WTC11 (cell line): ENCODE measurements around the gene NCCRP1. TPM values are rescaled to one million over a fixed set of nuclear protein-coding genes. Genes with fewer than 3 reads are reported as not detected.

Source experiments
- ATAC-seq: fragments of 200-7000 bp; cut with Tn5 transposase; 2 replicates; pipeline ENCODE4 v1.10.0; 2021; ENCODE audit warnings: mild to moderate bottlenecking, moderate library complexity
- CTCF ChIA-PET: fragments of 300-600 bp; sonication (Branson Sonifier 250); formaldehyde crosslinking; loops from one replicate; lab custom pipeline; 2021; ENCODE audit warnings: antibody characterized with exemption; lab: Charles Lee
- POLR2A ChIA-PET: fragments of 350-600 bp; sonication (Branson Sonifier 250); formaldehyde crosslinking; loops from one replicate; lab custom pipeline; 2021; ENCODE audit warnings: antibody characterized with exemption; lab: Charles Lee
- DNase-seq: peaks from one replicate; pipeline ENCODE4 v3.0.0; 2021; ENCODE audit warnings: low spot score
- H3K27ac Mint-ChIP-seq: 2 replicates; pipeline ENCODE4 v1.8.0; 2021; ENCODE audit warnings: mixed read lengths
- H3K27me3 Mint-ChIP-seq: 2 replicates; pipeline ENCODE4 v1.8.0; 2021; ENCODE audit warnings: low read depth, mild to moderate bottlenecking, moderate library complexity, mixed read lengths
- H3K36me3 Mint-ChIP-seq: 2 replicates; pipeline ENCODE4 v1.8.0; 2021; ENCODE audit warnings: mixed read lengths
- H3K4me1 Mint-ChIP-seq: 2 replicates; pipeline ENCODE4 v1.8.0; 2022; ENCODE audit warnings: mixed read lengths
- H3K4me3 Mint-ChIP-seq: 2 replicates; pipeline ENCODE4 v1.8.0; 2021; ENCODE audit warnings: mild to moderate bottlenecking, moderate library complexity, mixed read lengths
- H3K9me3 Mint-ChIP-seq: 2 replicates; pipeline ENCODE4 v1.8.0; 2021; ENCODE audit warnings: mixed read lengths
- CBFB ChIP-seq: sonication (generic); formaldehyde crosslinking; IDR thresholded peaks from 2 replicates; pipeline ENCODE4 v1.8.1; 2022; ENCODE audit warnings: mild to moderate bottlenecking, low read depth, missing genetic modification reagents
- CDX4 ChIP-seq: fragments of 250-450 bp; sonication (Bioruptor Pico); IDR thresholded peaks from 2 replicates; pipeline ENCODE4 v1.9.0; 2021; ENCODE audit warnings: moderate library complexity, mild to moderate bottlenecking, inconsistent platforms, borderline replicate concordance
- ESRRA ChIP-seq: sonication (generic); formaldehyde crosslinking; IDR thresholded peaks from 2 replicates; pipeline ENCODE4 v1.8.1; 2022; ENCODE audit warnings: mild to moderate bottlenecking, missing genetic modification reagents, borderline replicate concordance
- GABPB1 ChIP-seq: sonication (generic); formaldehyde crosslinking; IDR thresholded peaks from 2 replicates; pipeline ENCODE4 v1.8.1; 2023; ENCODE audit warnings: mild to moderate bottlenecking, missing genetic modification reagents
- IRF2 ChIP-seq: sonication (generic); formaldehyde crosslinking; IDR thresholded peaks from 2 replicates; pipeline ENCODE4 v1.8.0; 2022; ENCODE audit warnings: low read depth, missing genetic modification reagents, borderline replicate concordance
- JUN ChIP-seq: sonication (generic); formaldehyde crosslinking; IDR thresholded peaks from 2 replicates; pipeline ENCODE4 v1.8.0; 2023; ENCODE audit warnings: mild to moderate bottlenecking, missing genetic modification reagents
- MXD4 ChIP-seq: fragments of 250-450 bp; sonication (Bioruptor Pico); IDR thresholded peaks from 2 replicates; pipeline ENCODE4 v1.8.0; 2021; ENCODE audit warnings: mild to moderate bottlenecking, moderate library complexity, borderline replicate concordance
- NFE2L1 ChIP-seq: sonication (generic); formaldehyde crosslinking; IDR thresholded peaks from 2 replicates; pipeline ENCODE4 v1.8.1; 2023; ENCODE audit warnings: missing genetic modification reagents
- NFYB ChIP-seq: sonication (generic); formaldehyde crosslinking; conservative IDR thresholded peaks from 2 replicates; pipeline ENCODE4 v1.8.0; 2022; ENCODE audit warnings: low read depth, missing genetic modification reagents
- OVOL2 ChIP-seq: fragments of 250-450 bp; sonication (Bioruptor Pico); IDR thresholded peaks from 2 replicates; pipeline ENCODE4 v1.9.0; 2021; ENCODE audit warnings: mild to moderate bottlenecking, borderline replicate concordance
- RORB ChIP-seq: fragments of 250-450 bp; sonication (Bioruptor Pico); IDR thresholded peaks from 2 replicates; pipeline ENCODE4 v1.9.0; 2021; ENCODE audit warnings: mild to moderate bottlenecking
- SMAD3 ChIP-seq: sonication (generic); formaldehyde crosslinking; IDR thresholded peaks from 2 replicates; pipeline ENCODE4 v1.8.0; 2022; ENCODE audit warnings: missing genetic modification reagents, mild to moderate bottlenecking, borderline replicate concordance
- TEAD1 ChIP-seq: sonication (generic); formaldehyde crosslinking; IDR thresholded peaks from 2 replicates; pipeline ENCODE4 v1.8.0; 2022; ENCODE audit warnings: mild to moderate bottlenecking, missing genetic modification reagents
- TEAD4 ChIP-seq: sonication (generic); formaldehyde crosslinking; IDR thresholded peaks from 2 replicates; pipeline ENCODE4 v1.8.0; 2022; ENCODE audit warnings: mild to moderate bottlenecking, missing genetic modification reagents
- ZNF416 ChIP-seq: fragments of 250-450 bp; sonication (Bioruptor Pico); IDR thresholded peaks from 2 replicates; pipeline ENCODE4 v1.9.0; 2021; ENCODE audit warnings: mild to moderate bottlenecking, inconsistent platforms
- ZNF532 ChIP-seq: fragments of 250-450 bp; sonication (Bioruptor Pico); IDR thresholded peaks from 2 replicates; pipeline ENCODE4 v1.9.0; 2021; ENCODE audit warnings: mild to moderate bottlenecking, borderline replicate concordance
- total RNA-seq: library from RNA; stranded (reverse); gene quantifications from 3 replicates; pipeline ENCODE4 v1.2.3, GENCODE V29; 2021
- TF ChIP-seq, protein P1 (sequence below): sonication (generic); formaldehyde crosslinking; IDR thresholded peaks from 2 replicates; pipeline ENCODE4 v1.8.0; 2022; ENCODE audit warnings: mild to moderate bottlenecking, missing genetic modification reagents
- TF ChIP-seq, protein P2 (sequence below): sonication (generic); formaldehyde crosslinking; IDR thresholded peaks from 2 replicates; pipeline ENCODE4 v1.8.1; 2023; ENCODE audit warnings: mild to moderate bottlenecking, missing genetic modification reagents, moderate library complexity
- TF ChIP-seq, protein P3 (sequence below): sonication (generic); formaldehyde crosslinking; IDR thresholded peaks from 2 replicates; pipeline ENCODE4 v1.8.1; 2022; ENCODE audit warnings: mild to moderate bottlenecking, missing genetic modification reagents, moderate library complexity, borderline replicate concordance

Gene NCCRP1
- total RNA-seq, 1 experiment from 2014 or later = 2.0 TPM

DNA sequence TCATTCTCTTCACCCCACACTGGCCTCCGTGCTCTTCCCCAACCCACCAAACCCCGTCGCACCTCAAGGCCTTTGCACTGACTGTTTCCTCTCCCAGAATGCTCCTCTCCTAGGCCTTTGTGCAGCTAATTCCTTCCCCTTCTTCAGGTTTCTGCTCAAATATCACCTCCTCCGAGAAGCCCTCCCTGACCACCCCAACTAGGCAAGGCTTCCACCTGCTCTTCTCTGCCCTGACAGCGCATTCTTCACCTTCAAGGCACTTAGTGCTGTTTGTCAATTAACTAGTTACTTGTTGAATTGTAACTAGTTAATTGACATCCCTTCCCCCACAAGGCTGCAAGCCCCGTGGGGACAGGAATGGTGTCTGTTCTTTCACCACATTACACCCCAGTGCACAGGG is 7.8 kb upstream of the NCCRP1 start:
- POLR2A ChIA-PET = no interaction called here
- Mint-ChIP-seq H3K36me3 (no peaks in the 10 kb centered on the region), H3K4me1 (no peaks in the 10 kb centered on the region), H3K4me3 (no peak overlapping the region), H3K27ac (no peak overlapping the region), H3K27me3 (peaks cover 8% of the 10 kb centered on the region; the same call in 1 of the 2 replicates), H3K9me3 (no peaks in the 10 kb centered on the region)
- no peak for DNase-seq
- no peak for ATAC-seq
- TF ChIP-seq NFE2L1 (CRISPR knock-in tag) (no peak), RORB (CRISPR knock-in tag) (no peak), CDX4 (CRISPR knock-in tag) (no peak), ZNF532 (CRISPR knock-in tag) (no peak), JUN (no peak), OVOL2 (CRISPR knock-in tag) (no peak)
- TF ChIP-seq, protein P1, sequence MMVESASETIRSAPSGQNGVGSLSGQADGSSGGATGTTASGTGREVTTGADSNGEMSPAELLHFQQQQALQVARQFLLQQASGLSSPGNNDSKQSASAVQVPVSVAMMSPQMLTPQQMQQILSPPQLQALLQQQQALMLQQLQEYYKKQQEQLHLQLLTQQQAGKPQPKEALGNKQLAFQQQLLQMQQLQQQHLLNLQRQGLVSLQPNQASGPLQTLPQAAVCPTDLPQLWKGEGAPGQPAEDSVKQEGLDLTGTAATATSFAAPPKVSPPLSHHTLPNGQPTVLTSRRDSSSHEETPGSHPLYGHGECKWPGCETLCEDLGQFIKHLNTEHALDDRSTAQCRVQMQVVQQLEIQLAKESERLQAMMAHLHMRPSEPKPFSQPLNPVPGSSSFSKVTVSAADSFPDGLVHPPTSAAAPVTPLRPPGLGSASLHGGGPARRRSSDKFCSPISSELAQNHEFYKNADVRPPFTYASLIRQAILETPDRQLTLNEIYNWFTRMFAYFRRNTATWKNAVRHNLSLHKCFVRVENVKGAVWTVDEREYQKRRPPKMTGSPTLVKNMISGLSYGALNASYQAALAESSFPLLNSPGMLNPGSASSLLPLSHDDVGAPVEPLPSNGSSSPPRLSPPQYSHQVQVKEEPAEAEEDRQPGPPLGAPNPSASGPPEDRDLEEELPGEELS = no peak
- CTCF ChIA-PET = interaction anchor here (0.5 to 3.3 kb wide), 3 partner anchors 9 to 67 kb away, joined by 3 to 22 read pairs (median 3); no protein-coding TSS in a partner anchor

- DNase-seq = no peak
- POLR2A ChIA-PET = no interaction called here
- no peak overlapping the region for H3K4me3 Mint-ChIP-seq
- TF ChIP-seq TEAD1 (CRISPR knock-in tag) (no peak), ZNF416 (CRISPR knock-in tag) (no peak), SMAD3 (CRISPR knock-in tag) (no peak), TEAD4 (no peak), NFYB (no peak), IRF2 (CRISPR knock-in tag) (no peak), CBFB (no peak), ESRRA (CRISPR knock-in tag) (no peak), MXD4 (no peak), GABPB1 (no peak)
- TF ChIP-seq, protein P2, sequence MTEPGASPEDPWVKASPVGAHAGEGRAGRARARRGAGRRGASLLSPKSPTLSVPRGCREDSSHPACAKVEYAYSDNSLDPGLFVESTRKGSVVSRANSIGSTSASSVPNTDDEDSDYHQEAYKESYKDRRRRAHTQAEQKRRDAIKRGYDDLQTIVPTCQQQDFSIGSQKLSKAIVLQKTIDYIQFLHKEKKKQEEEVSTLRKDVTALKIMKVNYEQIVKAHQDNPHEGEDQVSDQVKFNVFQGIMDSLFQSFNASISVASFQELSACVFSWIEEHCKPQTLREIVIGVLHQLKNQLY (CRISPR knock-in tag) = no peak
- TF ChIP-seq, protein P3, sequence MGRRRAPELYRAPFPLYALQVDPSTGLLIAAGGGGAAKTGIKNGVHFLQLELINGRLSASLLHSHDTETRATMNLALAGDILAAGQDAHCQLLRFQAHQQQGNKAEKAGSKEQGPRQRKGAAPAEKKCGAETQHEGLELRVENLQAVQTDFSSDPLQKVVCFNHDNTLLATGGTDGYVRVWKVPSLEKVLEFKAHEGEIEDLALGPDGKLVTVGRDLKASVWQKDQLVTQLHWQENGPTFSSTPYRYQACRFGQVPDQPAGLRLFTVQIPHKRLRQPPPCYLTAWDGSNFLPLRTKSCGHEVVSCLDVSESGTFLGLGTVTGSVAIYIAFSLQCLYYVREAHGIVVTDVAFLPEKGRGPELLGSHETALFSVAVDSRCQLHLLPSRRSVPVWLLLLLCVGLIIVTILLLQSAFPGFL (CRISPR knock-in tag) = no peak
- TF ChIP-seq, all 79 proteins: peak for 0
- CTCF ChIA-PET = no interaction called here
- peaks cover 20% of the 10 kb centered on the region for H3K27me3 Mint-ChIP-seq
- no peak for ATAC-seq
- H3K36me3 Mint-ChIP-seq = no peaks in the 10 kb centered on the region
- peaks cover 9% of the 10 kb centered on the region; the same call in 1 of the 2 replicates for H3K4me1 Mint-ChIP-seq
- H3K9me3 Mint-ChIP-seq = no peaks in the 10 kb centered on the region
- peak overlapping the region; percentile 11; the same call in 1 of the 2 replicates for H3K27ac Mint-ChIP-seq
Observed at GRCh38 chr19:39190768-39191167, 6.0 kb upstream of the NCCRP1 start.
